GM21515 (cell line): ENCODE results near the gene ARID4B.
"Not testable (repeated sequence)": the region's sequence is repeated elsewhere in the genome, so short reads cannot be mapped to it uniquely, and the experiment has no call there.

Experiments used
- ATAC-seq: cut with Tn5 transposase; IDR thresholded peaks from one replicate; pipeline ENCODE4 v1.9.1; 2021; ENCODE audit not compliant: unreplicated experiment

Gene ARID4B

DNA sequence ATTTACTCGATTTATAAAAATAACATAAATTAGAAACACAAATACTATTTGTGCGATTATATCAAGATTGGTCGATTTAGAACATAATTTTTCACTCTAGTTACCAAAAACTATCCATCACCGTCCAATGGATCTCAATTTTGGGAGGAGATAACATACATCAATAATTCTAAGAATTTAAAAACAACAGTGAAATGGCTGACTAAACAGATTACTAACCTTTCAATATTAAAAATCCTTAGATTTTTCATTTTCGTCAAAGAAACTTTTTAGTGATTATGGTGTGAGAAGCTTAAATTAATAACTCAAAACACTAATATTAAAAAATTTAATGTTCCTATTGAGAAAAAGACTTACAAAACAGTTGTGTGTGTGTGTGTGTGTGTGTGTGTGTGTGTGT, 91.9 kb downstream of the ARID4B start:
- no peak for ATAC-seq

DNA sequence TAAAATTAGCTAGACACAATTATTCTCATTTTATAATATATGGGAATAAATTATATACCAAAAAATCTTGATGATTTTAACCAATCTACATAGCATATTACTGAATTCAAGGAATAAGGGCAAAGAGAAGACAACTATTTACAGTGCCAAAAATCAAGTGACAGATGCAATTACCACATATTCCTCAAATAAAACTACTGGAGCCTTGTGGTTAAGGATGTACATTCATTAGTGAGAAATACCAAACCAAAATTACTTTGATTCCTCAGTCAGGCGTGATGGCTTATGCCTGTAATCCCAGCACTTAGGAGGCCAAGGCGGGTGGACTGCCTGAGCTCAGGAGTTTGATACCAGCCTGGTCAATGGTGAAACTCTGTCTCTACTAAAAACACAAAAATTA, 98.1 kb downstream of the ARID4B start:
- no peak for ATAC-seq

DNA sequence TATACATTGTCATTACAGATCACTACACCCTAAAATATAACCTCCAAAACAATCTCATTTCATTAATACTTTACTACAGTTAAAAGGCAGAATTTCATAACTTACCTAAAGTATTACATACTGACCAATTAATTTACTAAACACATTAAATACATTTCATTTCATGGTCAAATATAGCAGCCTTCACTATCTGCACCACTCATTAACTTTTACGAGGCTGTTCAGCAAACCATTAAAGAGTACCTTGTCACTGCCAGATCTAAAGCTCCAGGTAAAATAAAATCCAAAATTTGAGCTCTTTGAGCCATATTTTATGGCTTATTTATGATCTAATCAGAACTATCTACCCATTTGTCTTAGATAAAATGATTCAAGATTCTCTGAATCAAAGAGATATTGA, 100.6 kb downstream of the ARID4B start:
- ATAC-seq = no peak

DNA sequence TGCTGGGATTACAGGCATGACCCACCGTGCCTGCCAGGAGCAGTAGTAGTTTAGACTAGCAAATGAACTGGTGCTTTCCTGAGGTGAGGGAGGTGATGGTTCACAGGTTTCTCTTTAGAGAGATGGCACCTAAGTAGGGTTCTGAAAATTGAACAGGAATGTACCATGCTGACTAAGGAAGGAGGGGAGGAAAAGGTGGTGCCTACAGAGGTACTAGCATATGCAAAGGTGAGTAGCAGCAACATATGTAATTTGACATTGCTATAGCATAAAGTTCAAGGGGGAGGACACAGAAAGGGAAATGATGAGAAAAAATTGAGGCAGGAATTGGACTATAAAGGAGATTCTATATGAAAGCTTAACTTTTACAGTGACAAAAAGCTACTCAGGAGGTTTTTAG, 101.0 kb downstream of the ARID4B start:
- ATAC-seq = no peak

DNA sequence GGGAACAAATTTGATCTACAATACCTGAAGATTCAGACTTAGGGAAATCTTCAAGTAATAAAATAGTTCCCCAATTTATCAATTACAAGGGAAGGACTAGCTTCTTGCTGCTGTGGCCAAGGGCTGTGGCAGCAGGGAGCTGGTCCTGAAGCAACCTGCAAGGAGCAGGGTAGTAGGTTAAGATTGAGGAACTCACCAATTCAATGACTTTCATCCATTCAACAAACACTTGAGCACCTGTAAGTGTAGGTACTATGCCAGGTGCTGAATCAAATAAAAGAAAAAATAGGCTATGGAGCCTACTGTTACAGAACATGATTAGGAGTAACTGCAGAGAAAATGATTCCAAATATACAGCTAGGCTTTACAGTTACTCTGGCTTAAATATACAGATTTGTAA, 102.7 kb downstream of the ARID4B start:
- no peak for ATAC-seq

DNA sequence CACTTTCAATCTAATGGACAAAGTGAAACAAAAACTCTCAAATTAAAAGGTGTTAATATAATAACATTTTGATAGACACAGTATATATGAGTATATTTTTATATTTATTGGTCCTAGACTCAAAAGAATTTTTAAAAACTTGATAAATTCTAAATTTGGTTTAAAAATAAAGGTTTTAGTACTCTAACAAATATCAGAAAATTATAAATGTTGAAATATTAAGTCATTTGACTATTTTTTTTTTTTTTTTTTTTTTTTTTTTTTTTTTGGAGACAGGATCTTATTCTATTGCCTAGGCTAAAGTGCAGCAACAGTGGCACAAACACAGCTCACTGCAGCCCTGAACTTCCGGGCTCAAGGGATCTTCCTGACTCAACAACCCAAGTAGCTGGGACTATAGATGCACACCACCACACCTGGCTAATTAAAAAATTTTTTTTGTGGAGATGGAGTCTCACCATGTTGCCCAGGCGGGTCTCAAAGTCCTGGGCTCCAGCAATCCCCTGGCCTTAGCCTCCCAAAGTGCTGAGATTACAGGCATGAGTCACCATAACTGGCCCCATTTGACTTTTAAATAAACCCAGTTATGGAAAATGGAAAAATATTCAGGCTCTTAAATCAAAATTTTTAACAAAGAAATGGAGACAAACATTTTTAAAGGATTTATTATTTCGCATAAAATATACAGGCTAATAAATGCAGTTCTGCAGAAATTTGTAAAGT, 106.2 kb downstream of the ARID4B start:
- no peak for ATAC-seq

DNA sequence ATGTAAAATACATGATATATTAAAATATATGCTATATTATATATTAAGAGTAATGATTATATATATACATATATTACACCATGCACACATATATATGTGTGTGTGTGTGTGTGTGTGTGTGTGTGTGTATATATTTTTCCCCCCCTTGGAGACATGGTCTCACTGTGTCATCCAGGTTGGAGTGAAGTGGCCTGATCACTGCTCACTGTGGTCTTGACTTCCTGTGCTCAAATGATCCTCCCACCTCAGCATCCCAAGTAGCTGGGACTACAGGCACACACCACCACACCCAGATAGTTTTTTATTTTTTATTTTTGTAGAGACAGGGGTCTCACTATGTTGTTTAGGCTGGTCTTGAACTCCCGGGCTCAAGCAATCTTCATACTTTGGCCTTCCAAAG, 112.5 kb downstream of the ARID4B start:
- ATAC-seq = no peak

DNA sequence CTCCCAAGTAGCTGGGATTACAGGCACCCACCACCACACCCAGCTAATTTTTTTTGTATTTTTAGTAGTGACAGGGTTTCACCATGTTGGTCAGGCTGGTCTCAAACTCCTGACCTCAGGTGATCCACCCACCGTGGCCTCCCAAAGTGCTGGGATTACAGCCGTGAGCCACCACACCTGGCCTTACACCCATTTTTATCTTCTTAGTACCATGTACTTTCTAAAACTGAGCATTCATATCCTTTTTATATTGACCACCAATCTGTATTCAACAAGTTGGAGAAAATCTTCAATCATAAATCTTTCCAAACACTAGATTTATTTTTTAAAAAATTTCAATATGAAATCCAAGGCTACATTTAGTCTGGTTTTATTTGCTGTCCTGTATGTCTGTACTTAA, 113.0 kb downstream of the ARID4B start:
- not testable (repeated sequence) for ATAC-seq

DNA sequence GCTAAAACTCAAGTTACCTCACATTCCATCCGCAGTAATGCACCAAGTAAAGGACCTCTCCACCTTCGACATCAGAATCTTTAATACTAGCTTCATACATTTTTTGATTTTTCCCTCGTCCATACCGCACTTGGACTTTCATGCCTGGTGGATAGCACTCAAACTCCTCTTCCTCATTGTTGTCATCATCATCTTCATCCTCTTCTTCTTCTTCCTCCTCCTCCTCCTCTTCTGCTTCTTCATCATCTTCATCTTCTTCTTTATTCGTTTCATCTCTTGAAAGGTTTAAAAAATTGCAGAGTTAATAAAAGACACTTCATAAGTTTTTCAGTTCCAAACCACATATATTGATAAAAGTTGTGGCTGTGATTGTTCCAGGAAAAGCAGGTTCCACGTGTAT, 114.2 kb downstream of the ARID4B start:
- no peak for ATAC-seq

DNA sequence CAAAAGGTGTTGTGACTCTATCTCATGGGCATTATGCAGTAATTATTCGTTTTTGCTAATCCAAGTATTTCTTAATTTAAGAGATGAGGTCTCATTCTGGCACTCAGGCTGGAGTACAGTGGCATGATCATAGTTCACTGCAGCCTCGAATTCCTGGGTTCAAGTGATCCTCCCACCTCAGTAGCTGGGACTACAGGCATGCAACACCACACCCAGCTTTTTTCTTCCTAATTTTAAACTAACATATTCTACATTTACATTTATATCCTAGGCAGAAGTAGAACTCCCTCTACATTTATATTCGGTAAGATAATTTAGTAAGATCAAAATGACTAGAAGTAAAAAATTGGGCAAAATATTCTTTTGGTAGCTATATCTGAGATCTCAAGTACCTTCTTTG, 116.5 kb downstream of the ARID4B start:
- no peak for ATAC-seq

DNA sequence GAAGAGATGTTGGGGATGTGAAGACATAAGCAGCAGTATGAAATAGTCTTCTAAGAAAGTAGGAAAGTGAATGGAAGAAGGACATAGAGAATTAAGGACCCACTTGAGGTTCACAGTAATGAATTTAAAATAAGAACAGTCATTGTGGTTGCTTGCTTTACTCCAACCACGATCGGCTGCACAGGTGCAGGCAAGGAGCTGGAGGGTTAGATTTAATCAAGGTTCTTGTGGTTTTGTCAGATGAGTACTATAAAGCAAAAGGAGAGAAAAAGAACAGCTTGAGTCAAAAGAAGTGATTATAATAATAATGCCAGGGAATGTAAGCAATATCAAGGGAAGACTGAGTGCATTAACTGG, 120.8 kb downstream of the ARID4B start:
- ATAC-seq = no peak

DNA sequence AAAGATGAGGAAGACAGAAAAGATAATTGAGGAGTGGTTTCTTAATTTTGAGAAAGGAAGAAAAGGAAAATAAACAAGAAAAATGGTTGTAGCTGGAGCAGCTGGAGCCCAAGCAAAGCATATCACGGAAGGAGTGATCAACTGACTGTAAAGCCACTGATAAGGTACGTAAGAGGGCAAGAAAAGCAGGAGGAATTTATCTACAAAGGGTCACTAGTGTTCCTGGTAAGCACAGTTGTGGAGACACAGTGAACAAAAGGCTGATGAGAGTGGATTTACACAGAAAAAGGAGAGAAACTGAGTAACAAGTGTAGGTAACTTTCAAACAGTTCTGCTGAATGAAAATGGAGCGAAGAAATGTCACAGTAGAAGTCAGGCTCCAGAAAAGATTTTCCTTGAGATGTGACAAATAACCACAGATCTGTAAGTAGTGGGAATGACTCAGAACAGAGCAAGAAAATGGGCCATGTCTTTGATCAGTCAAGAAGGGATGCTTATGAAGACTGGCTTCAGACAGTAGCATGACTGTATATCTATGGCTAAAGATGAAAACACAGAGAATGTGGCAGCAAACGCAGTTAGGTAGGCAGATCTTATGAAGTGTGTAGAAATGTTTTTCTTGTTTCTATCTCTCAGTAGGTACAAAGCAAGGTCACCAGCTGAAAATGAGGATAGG, 121.3 kb downstream of the ARID4B start:
- ATAC-seq = no peak

DNA sequence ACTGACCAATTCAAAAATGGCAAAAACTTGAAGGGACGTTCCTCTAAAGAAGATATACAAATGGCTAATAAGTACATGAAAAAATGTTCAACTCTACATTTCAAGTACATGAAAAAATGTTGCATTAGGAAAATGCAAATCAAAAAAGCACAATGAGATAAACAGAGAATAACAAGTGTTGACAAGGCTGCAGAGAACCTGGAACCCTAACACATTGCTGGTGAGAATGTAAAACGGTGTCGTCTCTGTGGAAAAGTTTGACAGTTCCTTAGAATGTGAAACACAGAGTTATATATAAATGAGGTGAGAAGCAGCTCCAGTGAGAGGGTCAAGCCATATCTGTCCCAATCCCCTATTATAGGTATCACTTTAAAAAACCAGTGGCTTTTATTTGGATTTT, 122.3 kb downstream of the ARID4B start:
- no peak for ATAC-seq

DNA sequence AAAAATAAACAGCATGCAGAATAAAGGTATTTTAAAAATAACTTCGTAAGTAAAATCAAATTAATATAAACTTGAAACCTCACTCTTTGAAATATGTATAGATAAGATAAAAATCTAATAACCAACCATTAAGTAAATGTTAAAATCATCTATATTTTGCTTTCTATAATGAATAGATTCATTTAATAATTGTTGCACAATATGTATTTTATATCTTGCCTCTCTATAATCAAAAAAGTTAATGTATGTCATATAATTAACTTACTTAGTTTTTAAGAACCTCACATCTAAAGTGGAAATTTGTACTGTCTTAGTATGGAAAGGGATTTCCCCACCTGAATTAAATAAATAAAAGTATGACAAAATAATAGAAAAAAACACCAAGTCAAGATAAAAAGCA, 124.6 kb downstream of the ARID4B start:
- ATAC-seq = no peak

DNA sequence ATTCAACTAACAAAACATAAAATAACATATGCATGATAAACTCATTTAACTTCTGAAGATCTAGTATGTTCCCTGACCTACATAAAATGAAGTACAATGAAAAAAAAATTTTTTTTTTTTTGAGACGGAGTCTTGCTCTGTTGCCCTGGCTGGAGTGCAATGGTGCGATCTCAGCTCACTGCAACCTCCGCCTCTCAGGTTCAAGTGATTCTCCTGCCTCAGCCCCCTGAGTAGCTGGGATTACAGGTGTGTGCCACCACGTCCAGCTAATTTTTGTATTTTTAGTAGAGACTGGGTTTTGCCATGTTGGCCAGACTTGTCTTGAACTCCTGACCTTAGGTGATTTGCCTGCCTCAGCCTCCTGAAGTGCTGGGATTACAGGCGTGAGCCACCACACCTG, 125.5 kb downstream of the ARID4B start:
- not testable (repeated sequence) for ATAC-seq

DNA sequence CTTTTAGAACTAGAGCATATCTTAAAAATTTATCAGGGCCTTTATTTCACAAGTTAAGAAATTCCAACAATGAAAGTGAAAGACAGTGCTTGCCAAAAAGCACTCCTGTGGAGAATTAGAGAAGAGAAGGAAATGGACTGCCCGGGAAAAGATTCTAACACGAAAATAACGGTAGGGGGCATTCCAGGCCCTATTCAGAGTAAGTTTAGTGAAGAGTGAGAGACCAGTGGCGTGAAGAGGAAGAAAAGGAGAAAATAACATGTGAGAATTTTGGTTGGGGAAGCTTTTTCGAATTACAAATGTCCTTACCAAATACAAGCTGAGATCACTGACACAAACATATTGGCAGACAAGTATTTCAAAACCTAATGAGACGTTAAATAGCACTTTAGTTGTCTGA, 128.5 kb downstream of the ARID4B start:
- no peak for ATAC-seq

DNA sequence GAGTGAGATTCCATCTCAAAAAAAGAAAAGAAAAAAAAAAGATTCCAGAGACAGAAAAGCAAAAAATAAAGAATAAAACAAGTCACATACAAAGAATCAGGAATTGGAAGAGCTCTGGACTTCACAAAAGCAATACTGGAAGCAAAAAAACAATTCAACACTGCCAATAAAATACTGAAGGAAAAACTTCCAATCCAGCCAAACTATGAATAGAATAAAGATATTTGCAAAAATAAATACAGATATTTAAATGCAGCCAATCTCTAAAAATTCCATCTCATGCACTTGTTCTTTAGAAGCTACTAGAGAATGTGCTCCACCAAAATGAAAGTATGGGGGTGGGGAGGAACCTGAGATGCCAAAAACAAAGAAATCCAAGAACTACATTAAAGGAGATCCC, 137.5 kb downstream of the ARID4B start:
- ATAC-seq = no peak

DNA sequence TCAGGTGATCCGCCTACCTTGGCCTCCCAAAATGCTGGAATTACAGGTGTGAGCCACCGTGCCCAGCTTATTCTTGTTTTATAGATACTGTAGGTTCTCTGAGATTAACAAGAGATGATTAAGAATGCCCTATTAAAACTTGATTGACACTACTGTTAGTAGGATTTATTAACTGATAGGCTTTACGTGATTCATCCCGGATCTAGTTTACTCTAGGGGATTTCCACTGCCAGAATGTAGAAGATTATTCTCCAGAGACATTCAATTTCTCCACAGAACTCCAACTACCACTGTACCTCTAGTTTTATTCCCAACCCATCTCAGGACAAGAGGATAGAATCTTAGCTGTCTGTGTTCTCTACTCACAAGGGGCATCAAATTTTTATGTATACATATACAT, 140.7 kb downstream of the ARID4B start:
- ATAC-seq = no peak

DNA sequence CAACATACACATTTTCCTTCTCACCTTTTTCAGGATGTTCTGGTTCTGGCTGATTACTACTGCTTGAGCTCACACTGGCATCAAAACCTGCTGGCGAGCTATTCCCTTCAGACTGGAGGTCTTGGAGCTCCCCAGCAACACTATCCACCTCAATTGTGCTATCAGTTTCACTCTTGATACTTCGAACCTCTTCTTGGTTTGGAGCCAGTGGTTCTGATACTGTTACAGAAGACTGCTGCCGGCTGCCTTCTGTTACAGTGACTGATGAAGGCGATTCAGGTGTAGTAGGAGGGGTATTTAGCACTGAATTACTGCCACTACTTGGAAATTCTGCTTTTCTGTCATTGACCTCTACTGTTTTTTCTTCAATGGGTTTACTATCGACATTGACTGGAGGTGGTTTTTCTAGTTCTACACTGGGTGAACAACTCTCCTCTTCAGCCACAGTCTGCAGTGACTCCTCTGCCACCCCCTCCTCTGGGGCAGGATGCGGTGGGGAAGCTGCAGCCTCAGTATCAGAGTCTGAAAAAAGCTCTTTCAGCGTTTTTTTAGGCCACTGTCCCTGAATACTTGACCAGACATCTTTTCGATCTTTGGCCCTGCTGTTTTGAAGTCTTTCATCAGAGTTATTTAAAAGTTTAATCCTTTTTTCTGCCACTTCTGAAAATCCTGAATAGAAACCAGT, 146.3 kb downstream of the ARID4B start:
- no peak for ATAC-seq

DNA sequence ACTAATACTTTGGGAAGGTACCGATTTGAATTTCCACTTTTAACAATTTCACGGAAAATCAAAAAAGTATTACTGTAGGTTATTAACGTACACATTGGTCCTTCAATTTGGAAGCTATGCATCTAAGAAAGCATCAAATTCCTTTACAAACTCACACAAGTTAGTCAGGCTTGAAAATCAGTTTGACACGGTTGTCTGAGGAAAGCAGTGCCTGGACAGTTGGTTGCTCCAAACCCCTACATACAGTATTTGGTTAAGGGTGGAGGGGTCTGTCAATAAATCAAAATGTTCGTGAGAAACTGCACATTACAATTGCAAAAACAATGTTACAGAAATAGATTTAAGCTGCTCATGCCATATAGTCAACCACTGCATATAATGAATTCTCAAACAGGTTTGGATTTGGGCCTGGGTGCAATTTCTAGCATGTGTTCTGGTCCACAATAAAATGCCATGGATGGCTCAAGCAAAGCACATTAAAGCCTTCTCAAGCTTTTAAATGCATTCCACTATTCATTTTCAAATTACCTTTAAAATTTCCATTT, 147.0 kb downstream of the ARID4B start:
- ATAC-seq = no peak

DNA sequence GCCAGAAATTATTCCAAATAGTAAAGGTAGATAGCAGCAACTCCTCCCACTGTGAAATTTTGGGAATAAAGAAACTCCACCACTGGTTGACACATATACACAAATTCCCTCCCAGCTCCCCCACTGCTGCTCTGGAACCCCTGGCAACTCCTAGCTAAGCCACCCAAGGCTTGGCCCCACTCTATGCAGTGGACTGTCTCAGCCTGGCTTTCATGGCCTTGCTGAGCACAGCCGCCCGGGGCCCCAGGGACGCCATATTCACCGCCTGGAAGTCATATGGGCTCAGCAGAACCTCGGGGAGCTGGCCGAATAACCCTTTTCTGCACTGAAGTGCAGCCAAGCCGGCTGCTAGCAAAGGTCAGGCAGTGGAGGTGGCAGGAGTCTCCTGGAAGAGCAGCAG, 151.5 kb downstream of the ARID4B start:
- ATAC-seq = no peak

DNA sequence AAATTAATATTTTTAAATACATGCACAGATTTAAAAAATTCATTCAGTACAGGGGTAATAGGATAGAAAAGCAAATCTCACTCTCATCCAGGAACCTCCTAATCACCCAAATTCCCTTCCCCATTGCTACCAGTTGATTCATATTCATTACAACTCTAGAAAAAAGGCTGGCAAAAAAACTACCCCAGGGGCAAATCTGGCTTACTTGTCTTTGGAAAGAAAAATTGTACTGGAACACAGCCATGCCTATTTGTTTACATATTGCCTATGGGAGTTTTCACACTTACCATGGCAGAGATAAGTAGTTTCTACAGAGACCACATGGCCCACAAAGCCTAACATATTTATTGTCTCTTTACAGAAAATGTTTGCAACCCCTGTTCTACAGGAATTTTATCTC, 158.0 kb downstream of the ARID4B start:
- no peak for ATAC-seq
